Chondrocyte (in vitro differentiated cells): ENCODE measurements around the gene HDAC9. TPM values are rescaled to one million over a fixed set of nuclear protein-coding genes. Genes with fewer than 3 reads are reported as not detected.

Experiments used
- DNase-seq: peaks from one replicate; pipeline ENCODE4 v3.0.0; 2021; ENCODE audit warnings: mixed read lengths, low spot score
- H3K27ac Mint-ChIP-seq: one replicate; pipeline ENCODE4 v1.8.0; 2021; ENCODE audit warnings: mild to moderate bottlenecking, moderate library complexity, mixed read lengths; ENCODE audit not compliant: unreplicated experiment
- H3K27me3 Mint-ChIP-seq: 2 replicates; pipeline ENCODE4 v1.8.0; 2021; ENCODE audit warnings: low read depth, mixed read lengths
- H3K36me3 Mint-ChIP-seq: 2 replicates; pipeline ENCODE4 v1.8.0; 2021; ENCODE audit warnings: low read depth, mixed read lengths
- H3K4me1 Mint-ChIP-seq: 2 replicates; pipeline ENCODE4 v1.8.0; 2021; ENCODE audit warnings: low read depth, mild to moderate bottlenecking, mixed read lengths
- H3K4me3 Mint-ChIP-seq: one replicate; pipeline ENCODE4 v1.8.0; 2021; ENCODE audit warnings: mild to moderate bottlenecking, moderate library complexity, mixed read lengths; ENCODE audit not compliant: unreplicated experiment
- H3K9me3 Mint-ChIP-seq: 2 replicates; pipeline ENCODE4 v1.8.0; 2021; ENCODE audit warnings: low read depth, mixed read lengths
- CTCF ChIP-seq: fragments of 200-600 bp; sonication (generic); IDR thresholded peaks from 2 replicates; pipeline ENCODE4 v1.5.0; 2021; ENCODE audit warnings: antibody characterized with exemption, mild to moderate bottlenecking, moderate library complexity
- total RNA-seq: library from RNA; stranded (reverse); gene quantifications from 3 replicates; pipeline ENCODE4 v1.2.1, GENCODE V29; 2021

The HDAC9 gene
- total RNA-seq, 1 donor from 2014 or later: 5.9 TPM

GRCh38 chr7:19051767-19052375 lies 556.3 kb downstream of the HDAC9 start:
- Mint-ChIP-seq H3K36me3 (peaks cover 20% of the 10 kb centered on the region), H3K4me3 (no peak overlapping the region), H3K27ac (no peak overlapping the region), H3K27me3 (no peaks in the 10 kb centered on the region), H3K9me3 (peaks cover 37% of the 10 kb centered on the region), H3K4me1 (no peaks in the 10 kb centered on the region)
- no peak for DNase-seq
- peak; percentile 78 for TF ChIP-seq CTCF
